ENCODE data around the gene EEF1AKMT4.

Gene EEF1AKMT4
- 0.36 to 1.9 (median 0.89) reads per million in 4 experiments for total RNA-seq

DNA sequence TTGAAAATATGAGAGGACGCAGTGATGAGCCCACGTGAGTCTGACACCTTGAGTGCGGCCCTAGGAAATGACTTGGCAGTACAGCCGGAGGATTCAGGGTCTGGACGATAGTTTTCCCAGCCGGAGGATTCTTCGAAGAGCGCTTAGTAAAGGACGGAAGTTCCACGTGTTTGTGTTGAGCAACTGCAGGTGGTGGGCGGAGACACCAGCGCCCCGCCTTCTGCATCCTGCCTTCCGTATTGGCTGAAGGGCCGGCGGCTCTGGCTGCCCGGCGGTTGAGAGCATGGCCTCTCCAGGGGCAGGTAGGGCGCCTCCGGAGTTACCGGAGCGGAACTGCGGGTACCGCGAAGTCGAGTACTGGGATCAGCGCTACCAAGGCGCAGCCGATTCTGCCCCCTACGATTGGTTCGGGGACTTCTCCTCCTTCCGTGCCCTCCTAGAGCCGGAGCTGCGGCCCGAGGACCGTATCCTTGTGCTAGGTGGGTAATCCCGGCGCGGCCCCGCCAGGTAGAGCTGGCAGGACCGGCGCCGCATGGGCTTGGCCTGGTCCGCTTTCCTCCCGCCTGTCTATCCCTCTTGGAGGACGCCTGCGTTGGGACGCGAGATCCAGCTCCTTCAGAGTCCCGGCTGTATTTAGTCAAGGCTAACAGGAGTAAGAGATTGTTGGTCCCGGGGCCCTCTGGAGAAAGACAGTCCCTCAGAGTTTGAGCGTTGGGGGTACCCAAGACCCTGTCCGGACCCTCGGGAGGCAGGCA is at the start of gene EEF1AKMT4:
TSS of gene EEF1AKMT4 (plus strand) at position 261 of the 755 bp plus-strand sequence. CDS start at position 284, 23 bp downstream.
- peak; percentile 88 for DNase-seq

DNA sequence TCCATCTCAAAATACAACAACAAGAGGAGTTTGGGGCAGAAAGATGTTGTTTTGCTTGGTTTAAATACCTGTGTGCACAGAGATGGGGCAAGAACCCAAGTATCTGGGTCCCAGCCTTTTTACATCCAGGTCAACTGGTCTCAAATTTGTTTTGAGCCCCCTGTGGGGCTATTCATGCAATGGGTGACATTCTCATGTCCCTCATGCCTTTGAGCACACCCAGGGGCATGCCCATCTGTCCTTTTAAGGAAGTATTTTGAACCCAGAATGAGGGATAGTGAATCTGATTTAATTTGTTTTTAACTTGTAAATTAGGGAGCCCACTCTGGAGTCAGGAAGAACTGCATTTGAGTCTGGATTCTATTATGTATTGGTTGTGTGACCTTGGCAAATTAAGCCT is 48.6 kb upstream of the EEF1AKMT4 start:
- no peak for DNase-seq

DNA sequence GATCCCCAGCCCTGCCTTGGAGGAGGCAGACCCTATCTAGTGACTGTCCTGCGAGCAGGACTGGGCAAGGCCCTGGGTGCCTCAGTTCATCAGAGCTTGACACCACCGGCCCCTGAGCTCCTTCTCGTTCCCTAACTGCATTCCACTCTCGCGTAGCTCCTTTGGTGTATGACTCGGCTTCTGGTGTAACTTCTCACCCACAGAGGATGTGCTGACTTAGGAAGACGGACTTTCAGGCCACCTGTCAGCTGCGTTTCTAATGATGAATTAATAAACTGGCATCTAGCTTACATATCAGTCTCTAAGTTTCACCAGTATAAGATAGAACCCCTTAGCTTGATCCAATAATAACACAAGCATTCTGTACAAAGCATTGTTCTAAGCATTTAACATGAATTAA is 45.9 kb upstream of the EEF1AKMT4 start:
- no peak for DNase-seq

DNA sequence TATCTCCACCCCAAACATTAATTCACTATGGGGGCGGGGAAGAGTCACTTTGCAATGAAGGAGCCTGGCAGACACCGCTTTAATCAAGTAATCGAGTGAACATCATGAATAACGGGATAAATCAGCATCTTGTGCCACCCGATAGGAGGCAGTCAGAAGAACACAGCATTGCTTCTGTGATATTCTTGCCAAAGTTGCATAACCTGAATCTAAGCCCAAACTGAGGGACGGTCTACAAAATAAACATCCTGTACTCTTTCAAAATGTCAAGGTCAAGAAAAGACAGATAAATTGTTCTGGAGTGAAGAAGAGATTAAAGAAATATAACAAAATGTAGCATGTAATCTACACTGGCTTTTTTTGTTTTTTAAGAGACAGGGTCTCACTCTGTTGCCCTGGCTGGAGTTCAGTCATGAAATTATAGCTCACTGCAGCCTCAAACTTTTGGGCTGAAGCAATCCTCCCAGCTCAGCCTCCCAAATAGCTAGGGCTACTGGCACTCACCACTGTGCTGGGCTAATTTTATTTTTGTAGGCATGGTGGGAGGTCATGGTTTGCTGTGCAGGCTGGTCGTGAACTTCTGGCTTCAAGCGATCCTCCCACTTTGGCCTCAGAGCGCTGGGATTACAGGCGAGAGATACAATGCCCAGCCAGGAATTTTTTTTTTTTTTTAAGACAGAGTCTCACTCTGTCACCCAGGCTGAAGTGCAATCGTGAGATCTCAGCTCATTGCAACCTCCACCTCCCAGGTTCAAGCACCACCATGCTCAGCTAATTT is 40.1 kb upstream of the EEF1AKMT4 start:
- DNase-seq, result no peak

DNA sequence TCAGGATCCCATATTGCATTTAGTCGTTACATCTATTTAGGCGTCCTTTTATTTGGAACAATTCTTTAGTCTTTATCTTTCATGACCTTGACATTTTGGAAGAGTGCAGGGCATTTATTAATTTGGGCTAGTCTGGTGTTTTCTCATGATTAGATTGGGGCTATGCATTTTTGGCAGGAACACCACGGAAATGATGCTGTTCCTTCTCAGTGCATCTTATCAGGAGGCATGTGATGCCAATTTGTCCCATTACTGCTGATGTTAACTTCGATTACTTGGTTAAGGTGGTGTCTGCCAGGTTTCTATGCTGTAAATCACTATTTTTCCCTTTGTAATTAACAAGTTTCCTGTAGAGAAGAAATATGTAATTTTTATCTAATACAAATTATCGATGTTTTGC is 38.2 kb upstream of the EEF1AKMT4 start:
- DNase-seq, result no peak

DNA sequence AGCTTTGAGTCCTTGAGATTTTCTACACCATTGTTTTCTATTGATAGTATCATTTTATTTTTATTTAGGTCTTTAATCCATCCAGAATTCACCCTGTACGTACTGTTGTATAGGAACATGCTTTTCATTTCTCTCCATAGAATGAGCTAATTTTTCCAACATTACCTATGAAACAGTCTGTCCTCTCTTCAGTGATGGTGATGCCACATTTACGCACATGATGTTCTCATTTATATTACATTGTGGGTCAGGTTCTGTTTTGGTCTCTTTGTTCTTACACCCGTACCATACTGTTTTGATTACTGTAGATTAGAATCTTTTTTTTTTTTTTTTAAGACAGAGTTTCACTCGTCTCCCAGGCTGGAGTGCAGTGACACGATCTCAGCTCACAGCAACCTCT is 37.8 kb upstream of the EEF1AKMT4 start:
- DNase-seq, result no peak

DNA sequence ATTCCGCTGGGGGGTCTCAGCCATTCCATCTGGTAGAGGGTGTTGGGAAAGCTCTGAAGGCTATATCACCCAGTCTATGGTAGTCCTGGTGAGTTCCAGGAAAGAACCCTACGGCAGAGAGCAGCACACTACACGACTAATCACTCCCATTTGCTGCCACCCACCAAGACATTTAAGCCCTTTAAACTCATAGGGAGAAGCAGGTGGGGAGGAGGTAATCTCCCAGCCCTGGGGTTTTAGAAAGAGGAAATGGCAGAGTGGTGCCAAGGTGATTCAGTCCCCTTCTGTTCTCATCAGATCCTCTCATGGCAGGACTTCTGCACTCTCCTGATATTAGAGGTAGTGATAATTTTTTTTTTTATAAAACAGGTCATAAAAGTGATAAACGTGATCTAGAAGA is 30.7 kb upstream of the EEF1AKMT4 start:
- DNase-seq, result no peak

DNA sequence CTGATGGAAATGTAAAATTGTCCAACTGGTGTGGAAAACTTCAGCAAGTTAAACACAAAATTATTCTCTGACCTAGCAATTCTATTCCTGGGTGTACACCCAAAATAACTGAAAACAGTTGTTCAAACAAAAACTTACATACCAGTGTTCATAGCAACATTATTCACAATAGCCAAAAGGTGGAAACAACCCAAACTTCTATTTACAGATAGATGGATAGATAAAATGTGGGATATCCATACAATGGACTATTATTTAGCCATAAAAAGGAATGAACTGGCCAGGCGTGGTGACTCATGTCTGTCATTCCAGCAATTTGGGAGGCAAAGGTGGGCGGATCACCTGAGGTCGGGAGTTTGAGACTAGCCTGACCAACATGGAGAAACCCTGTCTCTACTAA is 27.0 kb upstream of the EEF1AKMT4 start:
- DNase-seq, result no peak

DNA sequence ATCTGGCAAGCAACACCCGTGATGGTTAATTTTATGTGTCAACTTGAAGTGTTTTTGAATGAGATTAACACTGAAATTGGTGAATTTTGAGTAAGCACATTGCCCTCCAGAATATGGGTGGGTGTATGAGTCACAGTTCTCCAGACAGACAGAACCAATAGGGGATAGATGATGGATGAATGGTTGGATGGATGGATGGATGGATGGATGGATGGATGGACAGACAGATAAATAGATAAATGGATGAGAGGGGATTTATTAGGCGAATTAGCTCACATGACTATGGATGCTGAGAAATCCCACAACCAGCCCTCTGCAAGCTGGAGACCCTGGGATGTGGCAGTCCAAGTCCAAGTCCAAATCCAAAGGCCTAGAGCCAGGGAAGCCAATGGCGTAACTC is 25.5 kb upstream of the EEF1AKMT4 start:
- no peak for DNase-seq

DNA sequence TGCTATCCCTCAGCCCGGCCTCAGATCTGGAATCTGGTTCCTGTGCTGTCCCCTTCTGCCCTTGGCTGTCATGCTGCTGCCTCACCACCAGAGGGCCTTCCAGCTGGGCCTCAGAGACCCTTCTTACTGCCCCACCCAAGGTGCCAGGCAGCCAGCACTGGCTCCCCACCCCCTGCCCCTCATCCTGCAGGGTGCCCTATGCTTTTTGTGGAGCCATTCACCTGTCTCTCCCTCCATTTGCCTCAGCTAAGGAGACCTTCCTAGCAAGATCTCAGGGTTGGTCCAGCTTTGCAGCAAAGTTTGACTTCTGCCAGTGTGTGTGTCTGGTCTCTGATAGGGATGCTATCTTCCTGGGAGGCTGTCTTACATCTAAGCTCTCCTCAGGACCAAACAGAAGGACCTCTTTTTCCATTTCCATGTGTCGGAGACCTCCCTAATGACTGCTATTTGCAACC is 22.0 kb upstream of the EEF1AKMT4 start:
- peak; percentile 33 for DNase-seq

DNA sequence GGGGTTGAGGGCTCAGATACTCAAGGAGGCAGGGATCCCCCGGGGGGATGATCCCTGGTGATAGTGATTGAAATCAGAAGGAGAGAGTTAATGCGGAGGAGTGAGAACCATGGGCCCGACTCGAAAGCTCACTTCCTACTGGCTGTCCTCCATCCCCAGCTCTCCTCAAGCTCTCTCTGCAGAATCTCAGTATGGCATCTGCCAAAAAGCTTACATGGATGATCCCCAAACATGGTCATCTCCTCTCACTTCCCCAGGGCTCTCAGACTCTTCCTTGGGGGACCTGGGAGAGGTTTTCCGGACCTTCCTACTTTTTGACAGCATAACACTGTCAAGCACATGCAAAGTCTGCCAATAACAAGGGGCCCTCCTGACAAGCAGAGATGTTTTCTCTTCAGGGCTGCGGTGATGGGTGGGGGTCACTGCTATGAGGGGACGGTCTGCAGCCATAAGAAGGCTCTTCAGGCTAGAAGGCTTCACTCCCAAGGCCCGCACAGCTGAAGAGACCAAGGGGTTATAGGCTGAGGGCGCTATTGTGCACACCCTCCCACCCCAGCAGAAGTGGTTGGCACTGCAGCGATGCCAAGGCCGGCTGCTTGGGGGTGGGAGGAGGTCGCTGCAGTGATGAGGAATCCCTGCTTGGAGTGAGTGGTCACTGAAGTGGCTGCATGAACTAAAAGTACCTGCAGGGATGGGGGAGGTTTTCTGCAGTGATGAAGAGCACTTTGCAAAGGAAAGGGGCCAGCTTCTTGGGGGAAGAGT is 20.9 kb upstream of the EEF1AKMT4 start:
- DNase-seq, result no peak

DNA sequence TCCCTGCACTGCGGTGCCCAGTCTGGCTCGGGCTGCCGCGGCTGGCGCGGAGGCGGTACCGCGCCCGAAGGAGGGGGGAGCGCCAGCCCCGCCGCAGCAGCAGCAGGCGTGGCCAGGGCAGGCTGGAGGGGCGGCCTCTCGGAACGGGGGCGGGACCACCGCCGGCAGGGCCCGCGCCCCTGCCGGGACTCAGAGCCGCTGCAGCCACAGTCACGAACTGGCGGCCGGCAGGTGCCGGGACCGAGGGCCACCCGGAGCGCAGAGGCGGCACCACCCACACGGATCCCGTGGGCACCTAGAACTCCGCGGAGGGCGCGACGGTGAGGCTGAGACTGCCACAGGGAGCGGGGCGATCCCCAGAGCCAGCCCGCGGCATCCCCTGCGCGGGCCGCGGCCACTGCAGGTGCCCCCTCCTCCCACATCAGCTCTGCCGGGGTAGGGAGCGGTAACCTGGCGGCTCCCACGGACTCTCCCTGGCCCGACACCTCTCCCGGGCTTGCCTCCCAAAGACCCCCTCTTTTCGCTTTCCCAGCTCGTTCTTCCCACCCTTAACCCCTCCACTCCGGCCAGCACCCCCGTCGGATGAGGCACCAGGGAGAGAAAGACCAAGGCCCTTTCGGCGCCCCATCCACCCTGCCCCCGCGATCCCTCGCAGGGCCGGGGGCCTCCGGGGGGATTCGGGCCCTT is 19.9 kb upstream of the EEF1AKMT4 start, which contains the start of gene VWA5B2:
TSS of gene VWA5B2 (plus strand) at position 192 of the 687 bp plus-strand sequence. CDS start 944 bp downstream, outside the sequence.
- DNase-seq, result peak; percentile 55

DNA sequence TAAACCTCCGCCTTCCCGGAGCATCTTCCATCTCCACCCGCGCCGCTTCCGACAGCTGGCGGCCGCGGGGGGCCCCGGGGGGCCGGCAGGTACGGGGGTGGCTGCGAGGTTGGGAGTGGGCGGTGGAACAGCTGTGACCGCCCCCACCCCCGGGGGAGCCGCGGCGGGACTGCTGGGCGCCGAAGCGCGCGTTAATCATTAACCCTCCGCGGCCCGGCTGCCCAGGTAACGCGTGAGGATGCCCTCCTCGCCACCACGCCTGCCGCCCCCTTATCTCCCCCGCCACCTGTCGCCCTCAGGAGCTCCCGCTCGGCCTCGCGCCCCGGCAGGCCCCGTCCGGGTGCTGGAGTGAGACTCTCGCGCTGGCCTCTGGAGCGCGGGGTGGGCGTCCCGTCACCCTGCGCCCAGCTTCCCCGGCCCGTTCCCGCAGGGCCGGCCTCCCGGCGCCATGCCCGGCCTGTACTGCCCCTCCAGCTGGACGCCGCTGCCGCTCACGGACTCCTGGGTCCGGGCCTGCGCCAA is 19.3 kb upstream of the EEF1AKMT4 start:
- no peak for DNase-seq

DNA sequence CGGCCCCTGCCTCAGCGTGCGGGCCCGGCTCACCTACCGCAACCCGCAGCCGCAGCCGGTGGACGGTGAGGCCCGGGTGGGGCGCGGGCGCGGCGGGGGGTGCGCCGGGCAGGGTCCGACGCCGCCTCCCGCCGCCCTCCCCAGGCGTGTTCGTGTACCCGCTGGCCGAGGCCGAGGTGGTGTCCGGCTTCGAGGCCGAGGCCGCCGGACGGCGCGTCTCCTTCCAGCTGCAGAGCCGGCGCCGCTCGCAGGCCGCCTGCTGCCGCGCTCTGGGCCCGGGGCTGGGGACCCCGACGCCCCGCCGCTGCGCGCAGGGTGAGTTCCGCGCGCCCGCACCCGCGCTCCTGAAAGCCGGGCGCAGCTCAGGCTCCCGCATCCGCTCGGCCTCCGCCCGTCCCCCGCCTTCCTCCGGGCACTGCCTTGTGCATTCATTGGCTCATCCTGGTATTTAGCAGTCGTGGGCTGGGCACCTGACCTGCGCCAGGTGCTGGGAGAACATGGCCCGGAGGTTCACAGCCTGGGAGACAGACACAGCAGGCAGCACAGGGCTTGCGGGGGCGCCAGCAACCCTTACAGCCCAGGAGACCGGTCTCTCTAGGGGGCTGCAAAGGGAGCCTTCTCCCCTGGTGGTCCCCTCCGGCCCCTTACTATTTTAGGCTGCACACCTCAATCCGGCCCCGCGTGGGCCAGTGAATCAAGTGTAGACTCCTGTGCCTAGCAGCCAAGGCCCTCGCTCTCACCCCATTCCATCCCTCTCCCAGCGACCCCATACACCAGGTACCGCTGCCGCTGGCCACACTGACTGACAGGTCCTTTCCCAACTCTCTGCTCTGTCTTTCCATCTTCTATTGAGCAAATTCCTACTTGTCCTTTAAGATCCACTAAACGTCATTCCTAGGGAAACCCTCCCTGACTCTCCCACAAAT is 18.6 kb upstream of the EEF1AKMT4 start:
- no peak for DNase-seq

DNA sequence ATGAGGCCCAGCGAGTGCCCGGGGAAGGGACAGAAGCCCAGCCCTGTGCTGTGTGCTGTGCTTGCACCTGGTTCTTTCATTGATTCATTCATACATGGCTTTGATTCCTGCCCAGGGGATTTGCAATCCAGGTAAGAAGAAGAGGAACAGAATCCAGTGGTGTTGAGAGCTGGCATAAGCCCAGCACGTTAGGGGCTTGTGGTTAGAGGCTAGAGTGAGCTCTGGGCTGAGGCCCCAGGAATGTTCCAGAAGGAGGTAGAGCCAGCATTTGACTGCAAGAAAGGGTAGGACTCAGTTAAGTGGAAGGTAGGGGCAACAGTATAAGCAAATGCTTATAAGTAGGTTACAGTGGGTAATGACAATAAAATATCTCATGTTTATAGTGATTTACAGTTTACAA is 17.8 kb upstream of the EEF1AKMT4 start:
- DNase-seq, result no peak

DNA sequence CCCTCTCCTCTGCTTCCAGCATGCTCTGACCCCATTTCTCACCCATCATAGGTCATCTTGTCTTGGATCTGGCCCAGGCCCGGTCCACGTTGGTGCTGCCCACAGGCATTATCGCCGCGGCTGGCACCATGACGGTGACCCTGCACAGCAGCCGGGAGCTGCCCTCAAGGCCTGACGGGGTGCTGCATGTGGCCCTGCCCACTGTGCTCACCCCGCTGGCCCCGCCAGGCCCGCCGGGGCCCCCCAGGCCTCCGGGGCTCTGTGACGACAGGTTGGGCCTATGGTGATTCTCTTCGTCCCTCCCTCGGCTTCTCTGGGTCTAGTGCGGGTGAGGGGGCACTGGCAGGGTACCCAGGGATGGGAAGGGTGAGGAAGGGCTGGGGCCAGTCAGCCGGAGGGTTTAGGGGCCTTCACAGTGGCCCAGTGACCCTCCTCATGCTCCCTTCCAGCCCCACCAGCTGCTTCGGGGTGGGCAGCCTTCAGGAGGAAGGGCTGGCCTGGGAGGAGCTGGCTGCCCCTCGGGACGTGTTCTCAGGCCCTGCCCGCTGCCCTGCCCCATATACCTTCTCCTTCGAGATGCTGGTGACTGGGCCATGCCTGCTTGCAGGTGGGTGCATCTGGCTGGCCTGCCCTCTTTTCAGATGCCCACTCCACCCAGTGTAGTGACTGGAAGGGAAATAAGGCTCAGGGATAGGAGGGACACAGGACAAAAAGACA is 16.2 kb upstream of the EEF1AKMT4 start:
- DNase-seq, result no peak

DNA sequence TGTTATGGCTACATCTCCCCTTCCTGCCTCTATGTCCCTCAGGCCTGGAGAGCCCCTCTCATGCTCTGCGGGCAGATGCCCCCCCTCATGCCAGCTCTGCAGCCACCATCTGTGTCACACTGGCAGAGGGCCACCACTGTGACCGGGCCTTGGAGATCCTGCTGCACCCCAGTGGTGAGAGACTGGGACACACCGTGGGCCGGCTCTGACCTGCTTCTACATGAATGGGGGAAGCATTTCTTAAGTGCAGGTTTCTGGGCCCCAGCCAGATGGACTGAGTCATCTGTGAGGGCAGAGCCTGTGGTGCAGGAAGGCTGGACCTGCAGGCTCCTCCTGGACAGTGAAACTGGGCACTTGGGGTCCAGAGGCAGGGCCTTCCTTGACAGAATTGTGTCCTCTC is 15.2 kb upstream of the EEF1AKMT4 start:
- DNase-seq, result no peak

DNA sequence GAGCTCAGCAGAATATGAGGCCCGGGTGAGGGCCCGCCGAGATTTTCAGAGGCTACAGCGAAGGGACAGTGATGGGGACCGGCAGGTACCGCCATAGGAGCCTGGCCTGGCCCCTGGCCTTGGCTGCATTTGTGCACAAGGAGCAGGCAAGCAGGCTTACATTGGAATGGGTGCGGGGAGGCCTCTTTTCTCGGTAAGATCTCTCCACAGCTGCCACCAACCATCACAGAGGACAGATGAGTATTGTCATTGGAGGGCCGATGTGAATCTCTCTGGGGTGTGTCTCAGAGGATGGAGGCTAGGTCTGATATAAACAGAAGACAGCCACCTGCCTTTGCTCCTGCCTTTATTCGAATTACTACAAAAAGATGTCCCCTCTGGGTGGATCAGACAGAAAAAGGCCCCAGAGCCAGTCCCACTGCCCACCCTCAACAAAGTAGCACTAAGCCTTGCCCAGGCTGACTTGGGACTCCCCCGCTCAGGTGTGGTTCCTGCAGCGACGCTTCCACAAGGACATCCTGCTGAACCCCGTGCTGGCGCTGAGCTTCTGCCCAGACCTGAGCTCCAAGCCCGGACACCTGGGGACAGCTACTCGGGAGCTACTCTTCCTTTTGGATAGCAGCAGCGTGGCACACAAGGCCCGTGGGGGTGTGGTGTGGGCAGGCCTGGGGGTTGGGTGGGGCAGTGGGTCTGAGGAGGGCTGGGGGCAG is 14.6 kb upstream of the EEF1AKMT4 start:
- DNase-seq, result no peak

DNA sequence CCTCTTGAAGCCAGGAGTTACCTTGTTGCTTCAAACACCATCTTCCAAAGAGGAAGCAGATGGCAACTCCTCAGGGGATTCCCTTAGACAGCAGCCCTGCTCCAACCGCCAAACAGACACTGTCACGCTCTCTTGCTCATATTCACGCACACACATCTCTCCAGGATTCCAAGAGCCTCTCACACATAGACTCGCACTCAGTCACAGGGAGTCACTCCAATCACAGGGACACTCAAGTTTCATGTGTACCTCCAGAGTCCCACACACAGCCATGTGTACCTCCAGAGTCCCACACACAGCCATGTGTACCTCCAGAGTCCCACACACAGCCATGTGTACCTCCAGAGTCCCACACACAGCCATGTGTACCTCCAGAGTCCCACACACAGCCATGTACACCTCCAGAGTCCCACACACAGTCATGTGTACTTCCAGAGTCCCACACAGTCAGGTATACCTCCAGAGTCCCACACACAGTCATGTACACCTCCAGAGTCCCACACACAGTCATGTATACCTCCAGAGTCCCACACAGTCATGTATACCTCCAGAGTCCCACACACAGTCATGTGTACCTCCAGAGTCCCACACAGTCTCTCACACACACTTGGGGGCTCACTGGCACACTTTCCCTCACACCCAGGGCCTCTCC is 14.0 kb upstream of the EEF1AKMT4 start:
- no peak for DNase-seq
